ENCODE results near the gene NFIA. TPM values are rescaled to one million over a fixed set of nuclear protein-coding genes. Genes with fewer than 3 reads are reported as not detected.

Gene NFIA
- total and polyA plus RNA-seq, 2 of the 13 experiments (the other 11 are each of a cell fraction or from before 2014, with no cell fraction given): 14.7 to 28.5 TPM

DNA sequence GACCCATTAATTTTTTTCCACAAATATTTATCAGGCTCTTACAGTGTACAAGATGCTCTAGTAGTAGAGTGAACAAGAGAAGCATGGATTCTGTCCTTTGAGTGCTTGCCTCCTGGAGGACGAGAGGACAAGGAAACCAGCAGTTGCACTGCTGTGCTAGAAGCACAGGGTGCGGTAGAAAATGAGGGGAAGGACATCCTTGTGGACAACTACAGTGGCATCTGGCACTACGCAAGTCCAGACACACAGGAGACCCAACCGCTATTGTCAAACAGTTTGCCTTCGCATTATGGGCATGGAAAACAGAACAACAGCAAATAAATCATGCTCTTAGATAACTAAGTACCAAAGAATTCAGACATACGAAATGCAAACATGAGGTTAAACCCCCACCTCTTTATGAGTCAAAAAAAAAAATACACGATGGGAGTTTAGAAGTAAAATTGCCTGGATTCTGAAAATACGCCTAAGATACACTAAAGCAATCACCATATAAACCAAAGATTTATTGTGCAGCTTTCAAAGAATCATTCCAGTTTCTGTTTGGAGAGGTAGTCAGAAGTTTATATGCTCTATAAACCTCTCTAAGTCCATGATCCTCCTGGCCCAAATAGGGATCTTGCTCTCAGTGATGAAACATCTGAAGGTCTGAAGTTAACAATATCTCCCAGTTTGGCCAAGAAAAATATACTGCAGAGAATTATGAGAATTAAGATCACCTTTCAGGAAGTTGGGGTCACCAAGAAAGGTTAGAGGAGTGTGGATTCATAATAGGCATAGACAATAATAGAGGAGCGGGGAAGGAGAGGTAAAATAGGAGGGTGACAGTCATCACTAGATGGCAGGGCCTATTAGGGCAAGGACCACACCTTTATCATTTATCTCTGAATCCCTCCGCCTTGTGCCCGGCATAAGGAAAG lies 307.8 kb downstream of the NFIA start (continued):
- TF ChIP-seq, protein P1, sequence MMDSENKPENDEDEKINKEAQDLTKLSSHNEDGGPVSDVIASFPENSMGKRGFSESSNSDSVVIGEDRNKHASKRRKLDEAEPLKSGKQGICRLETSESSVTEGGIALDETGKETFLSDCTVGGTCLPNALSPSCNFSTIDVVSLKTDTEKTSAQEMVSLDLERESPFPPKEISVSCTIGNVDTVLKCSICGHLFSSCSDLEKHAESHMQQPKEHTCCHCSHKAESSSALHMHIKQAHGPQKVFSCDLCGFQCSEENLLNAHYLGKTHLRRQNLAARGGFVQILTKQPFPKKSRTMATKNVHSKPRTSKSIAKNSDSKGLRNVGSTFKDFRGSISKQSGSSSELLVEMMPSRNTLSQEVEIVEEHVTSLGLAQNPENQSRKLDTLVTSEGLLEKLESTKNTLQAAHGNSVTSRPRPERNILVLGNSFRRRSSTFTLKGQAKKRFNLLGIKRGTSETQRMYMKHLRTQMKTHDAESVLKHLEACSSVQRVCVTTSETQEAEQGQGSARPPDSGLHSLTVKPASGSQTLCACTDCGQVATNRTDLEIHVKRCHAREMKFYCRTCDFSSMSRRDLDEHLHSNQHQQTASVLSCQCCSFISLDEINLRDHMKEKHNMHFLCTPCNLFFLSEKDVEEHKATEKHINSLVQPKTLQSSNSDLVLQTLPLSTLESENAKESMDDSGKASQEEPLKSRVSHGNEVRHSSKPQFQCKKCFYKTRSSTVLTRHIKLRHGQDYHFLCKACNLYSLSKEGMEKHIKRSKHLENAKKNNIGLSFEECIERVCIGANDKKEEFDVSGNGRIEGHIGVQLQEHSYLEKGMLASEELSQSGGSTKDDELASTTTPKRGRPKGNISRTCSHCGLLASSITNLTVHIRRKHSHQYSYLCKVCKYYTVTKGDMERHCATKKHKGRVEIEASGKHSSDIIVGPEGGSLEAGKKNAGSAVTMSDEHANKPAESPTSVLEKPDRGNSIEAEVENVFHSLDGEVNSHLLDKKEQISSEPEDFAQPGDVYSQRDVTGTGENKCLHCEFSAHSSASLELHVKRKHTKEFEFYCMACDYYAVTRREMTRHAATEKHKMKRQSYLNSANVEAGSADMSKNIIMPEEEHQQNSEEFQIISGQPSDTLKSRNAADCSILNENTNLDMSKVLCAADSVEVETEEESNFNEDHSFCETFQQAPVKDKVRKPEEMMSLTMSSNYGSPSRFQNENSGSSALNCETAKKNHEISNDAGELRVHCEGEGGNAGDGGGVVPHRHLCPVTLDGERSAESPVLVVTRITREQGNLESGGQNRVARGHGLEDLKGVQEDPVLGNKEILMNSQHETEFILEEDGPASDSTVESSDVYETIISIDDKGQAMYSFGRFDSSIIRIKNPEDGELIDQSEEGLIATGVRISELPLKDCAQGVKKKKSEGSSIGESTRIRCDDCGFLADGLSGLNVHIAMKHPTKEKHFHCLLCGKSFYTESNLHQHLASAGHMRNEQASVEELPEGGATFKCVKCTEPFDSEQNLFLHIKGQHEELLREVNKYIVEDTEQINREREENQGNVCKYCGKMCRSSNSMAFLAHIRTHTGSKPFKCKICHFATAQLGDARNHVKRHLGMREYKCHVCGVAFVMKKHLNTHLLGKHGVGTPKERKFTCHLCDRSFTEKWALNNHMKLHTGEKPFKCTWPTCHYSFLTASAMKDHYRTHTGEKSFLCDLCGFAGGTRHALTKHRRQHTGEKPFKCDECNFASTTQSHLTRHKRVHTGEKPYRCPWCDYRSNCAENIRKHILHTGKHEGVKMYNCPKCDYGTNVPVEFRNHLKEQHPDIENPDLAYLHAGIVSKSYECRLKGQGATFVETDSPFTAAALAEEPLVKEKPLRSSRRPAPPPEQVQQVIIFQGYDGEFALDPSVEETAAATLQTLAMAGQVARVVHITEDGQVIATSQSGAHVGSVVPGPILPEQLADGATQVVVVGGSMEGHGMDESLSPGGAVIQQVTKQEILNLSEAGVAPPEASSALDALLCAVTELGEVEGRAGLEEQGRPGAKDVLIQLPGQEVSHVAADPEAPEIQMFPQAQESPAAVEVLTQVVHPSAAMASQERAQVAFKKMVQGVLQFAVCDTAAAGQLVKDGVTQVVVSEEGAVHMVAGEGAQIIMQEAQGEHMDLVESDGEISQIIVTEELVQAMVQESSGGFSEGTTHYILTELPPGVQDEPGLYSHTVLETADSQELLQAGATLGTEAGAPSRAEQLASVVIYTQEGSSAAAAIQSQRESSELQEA (CRISPR knock-in tag; IDR thresholded peaks at IDR 0.05; ENCODE audit: not compliant biosample characterization): no peak
- TF ChIP-seq, protein P2, sequence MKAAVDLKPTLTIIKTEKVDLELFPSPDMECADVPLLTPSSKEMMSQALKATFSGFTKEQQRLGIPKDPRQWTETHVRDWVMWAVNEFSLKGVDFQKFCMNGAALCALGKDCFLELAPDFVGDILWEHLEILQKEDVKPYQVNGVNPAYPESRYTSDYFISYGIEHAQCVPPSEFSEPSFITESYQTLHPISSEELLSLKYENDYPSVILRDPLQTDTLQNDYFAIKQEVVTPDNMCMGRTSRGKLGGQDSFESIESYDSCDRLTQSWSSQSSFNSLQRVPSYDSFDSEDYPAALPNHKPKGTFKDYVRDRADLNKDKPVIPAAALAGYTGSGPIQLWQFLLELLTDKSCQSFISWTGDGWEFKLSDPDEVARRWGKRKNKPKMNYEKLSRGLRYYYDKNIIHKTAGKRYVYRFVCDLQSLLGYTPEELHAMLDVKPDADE (CRISPR knock-in tag; IDR thresholded peaks at IDR 0.05): no peak
- TF ChIP-seq ADNP (CRISPR knock-in tag; IDR thresholded peaks at IDR 0.05): no peak
- no peak for TF ChIP-seq EEA1 (CRISPR knock-in tag; IDR thresholded peaks at IDR 0.05; ENCODE audit: borderline replicate concordance)
- TF ChIP-seq ZMYM4 (CRISPR knock-in tag; IDR thresholded peaks at IDR 0.05): no peak
- TF ChIP-seq, protein P3, sequence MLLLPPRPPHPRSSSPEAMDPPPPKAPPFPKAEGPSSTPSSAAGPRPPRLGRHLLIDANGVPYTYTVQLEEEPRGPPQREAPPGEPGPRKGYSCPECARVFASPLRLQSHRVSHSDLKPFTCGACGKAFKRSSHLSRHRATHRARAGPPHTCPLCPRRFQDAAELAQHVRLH (CRISPR knock-in tag; IDR thresholded peaks at IDR 0.05; ENCODE audit: borderline replicate concordance, low read depth): no peak
